Measurements from ENCODE around the gene CLDND1. TPM values are rescaled to one million over a fixed set of nuclear protein-coding genes. Genes with fewer than 3 reads are reported as not detected.

The CLDND1 gene
- total and polyA plus RNA-seq, 2 of the 13 experiments (the other 11 are each of a cell fraction or from before 2014, with no cell fraction given), result 50.8 to 121 TPM

DNA sequence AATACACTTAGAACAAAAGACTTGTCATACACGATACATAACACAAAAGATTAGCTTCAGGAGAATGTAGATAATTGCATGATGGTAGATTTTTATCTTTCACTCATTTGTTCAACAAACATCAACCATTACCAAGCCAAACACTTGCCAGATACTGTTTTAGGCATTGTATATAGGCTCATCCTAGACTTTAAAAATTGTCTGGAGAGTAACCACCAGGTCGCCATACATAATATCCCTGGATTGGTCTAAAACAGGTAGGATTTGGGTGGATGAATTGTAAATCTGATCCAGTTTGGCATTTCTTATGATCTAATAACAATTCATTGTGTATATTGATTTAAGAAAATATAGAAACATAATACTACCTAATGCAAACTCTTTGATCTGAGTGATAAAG is 31.9 kb upstream of the CLDND1 start:
- no peak overlapping the region for H2AFZ ChIP-seq (ENCODE audit: low read length)
- no peak for TF ChIP-seq CBX2 (IDR thresholded peaks at IDR 0.05; ENCODE audit: low read depth, low read length)
- TF ChIP-seq CBX2 (CRISPR knock-in tag; IDR thresholded peaks at IDR 0.05; ENCODE audit: low read depth), result no peak
- no peak for TF ChIP-seq ARNT (IDR thresholded peaks at IDR 0.05)
- no peak for TF ChIP-seq NFRKB (IDR thresholded peaks at IDR 0.05)
- TF ChIP-seq CCDC6 (CRISPR knock-in tag; IDR thresholded peaks at IDR 0.05), result no peak
- TF ChIP-seq ZNF496 (CRISPR knock-in tag; IDR thresholded peaks at IDR 0.05; ENCODE audit: insufficient replicate concordance), result no peak
- TF ChIP-seq SSRP1 (CRISPR knock-in tag; IDR thresholded peaks at IDR 0.05), result no peak
- TF ChIP-seq, protein P1, sequence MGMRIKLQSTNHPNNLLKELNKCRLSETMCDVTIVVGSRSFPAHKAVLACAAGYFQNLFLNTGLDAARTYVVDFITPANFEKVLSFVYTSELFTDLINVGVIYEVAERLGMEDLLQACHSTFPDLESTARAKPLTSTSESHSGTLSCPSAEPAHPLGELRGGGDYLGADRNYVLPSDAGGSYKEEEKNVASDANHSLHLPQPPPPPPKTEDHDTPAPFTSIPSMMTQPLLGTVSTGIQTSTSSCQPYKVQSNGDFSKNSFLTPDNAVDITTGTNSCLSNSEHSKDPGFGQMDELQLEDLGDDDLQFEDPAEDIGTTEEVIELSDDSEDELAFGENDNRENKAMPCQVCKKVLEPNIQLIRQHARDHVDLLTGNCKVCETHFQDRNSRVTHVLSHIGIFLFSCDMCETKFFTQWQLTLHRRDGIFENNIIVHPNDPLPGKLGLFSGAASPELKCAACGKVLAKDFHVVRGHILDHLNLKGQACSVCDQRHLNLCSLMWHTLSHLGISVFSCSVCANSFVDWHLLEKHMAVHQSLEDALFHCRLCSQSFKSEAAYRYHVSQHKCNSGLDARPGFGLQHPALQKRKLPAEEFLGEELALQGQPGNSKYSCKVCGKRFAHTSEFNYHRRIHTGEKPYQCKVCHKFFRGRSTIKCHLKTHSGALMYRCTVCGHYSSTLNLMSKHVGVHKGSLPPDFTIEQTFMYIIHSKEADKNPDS (CRISPR knock-in tag; IDR thresholded peaks at IDR 0.05), result no peak
- TF ChIP-seq, protein P2, sequence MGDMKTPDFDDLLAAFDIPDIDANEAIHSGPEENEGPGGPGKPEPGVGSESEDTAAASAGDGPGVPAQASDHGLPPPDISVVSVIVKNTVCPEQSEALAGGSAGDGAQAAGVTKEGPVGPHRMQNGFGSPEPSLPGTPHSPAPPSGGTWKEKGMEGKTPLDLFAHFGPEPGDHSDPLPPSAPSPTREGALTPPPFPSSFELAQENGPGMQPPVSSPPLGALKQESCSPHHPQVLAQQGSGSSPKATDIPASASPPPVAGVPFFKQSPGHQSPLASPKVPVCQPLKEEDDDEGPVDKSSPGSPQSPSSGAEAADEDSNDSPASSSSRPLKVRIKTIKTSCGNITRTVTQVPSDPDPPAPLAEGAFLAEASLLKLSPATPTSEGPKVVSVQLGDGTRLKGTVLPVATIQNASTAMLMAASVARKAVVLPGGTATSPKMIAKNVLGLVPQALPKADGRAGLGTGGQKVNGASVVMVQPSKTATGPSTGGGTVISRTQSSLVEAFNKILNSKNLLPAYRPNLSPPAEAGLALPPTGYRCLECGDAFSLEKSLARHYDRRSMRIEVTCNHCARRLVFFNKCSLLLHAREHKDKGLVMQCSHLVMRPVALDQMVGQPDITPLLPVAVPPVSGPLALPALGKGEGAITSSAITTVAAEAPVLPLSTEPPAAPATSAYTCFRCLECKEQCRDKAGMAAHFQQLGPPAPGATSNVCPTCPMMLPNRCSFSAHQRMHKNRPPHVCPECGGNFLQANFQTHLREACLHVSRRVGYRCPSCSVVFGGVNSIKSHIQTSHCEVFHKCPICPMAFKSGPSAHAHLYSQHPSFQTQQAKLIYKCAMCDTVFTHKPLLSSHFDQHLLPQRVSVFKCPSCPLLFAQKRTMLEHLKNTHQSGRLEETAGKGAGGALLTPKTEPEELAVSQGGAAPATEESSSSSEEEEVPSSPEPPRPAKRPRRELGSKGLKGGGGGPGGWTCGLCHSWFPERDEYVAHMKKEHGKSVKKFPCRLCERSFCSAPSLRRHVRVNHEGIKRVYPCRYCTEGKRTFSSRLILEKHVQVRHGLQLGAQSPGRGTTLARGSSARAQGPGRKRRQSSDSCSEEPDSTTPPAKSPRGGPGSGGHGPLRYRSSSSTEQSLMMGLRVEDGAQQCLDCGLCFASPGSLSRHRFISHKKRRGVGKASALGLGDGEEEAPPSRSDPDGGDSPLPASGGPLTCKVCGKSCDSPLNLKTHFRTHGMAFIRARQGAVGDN (CRISPR knock-in tag; IDR thresholded peaks at IDR 0.05), result no peak
- no peak for TF ChIP-seq CENPT (CRISPR knock-in tag; IDR thresholded peaks at IDR 0.05; ENCODE audit: low read depth)
- TF ChIP-seq ZNF878 (CRISPR knock-in tag; IDR thresholded peaks at IDR 0.05), result no peak
- no peak for TF ChIP-seq FOSL1 (CRISPR knock-in tag; IDR thresholded peaks at IDR 0.05; ENCODE audit: borderline replicate concordance)
- no peak for TF ChIP-seq TGIF2 (CRISPR knock-in tag; IDR thresholded peaks at IDR 0.05)
- no peak for TF ChIP-seq ZSCAN25 (CRISPR knock-in tag; IDR thresholded peaks at IDR 0.05)
- TF ChIP-seq ZNF570 (CRISPR knock-in tag; IDR thresholded peaks at IDR 0.05; ENCODE audit: borderline replicate concordance), result no peak
- no peak for TF ChIP-seq NR2F2 (IDR thresholded peaks at IDR 0.05; ENCODE audit: borderline replicate concordance, low read depth)
- TF ChIP-seq DMAP1 (CRISPR knock-in tag; IDR thresholded peaks at IDR 0.05), result no peak
- TF ChIP-seq RBM39 (IDR thresholded peaks at IDR 0.05; ENCODE audit: low read depth, low read length, poor library complexity, severe bottlenecking), result no peak
- no peak for TF ChIP-seq ZNF136 (CRISPR knock-in tag; IDR thresholded peaks at IDR 0.05; ENCODE audit: low read depth)
- TF ChIP-seq ZMYM3 (CRISPR knock-in tag; IDR thresholded peaks at IDR 0.05), result no peak
- no peak for TF ChIP-seq MTA1 (CRISPR knock-in tag; IDR thresholded peaks at IDR 0.05; ENCODE audit: borderline replicate concordance)
- H3K9me3 ChIP-seq (ENCODE audit: low read length), result no peaks in the 10 kb centered on the region
- 57% methylated on average over 2 of the region's 2 CpGs for WGBS (ENCODE audit: low lambda C conversion rate)
- no peak overlapping the region for H3K9ac ChIP-seq (ENCODE audit: insufficient read depth, low read depth, low read length)
- no peaks in the 10 kb centered on the region for H3K27me3 ChIP-seq (ENCODE audit: control insufficient read depth in 1 of 2, insufficient read depth in 2 of 2, low read length in 2 of 2)
- no peak for DNase-seq (ENCODE audit: low spot score)
- no peak overlapping the region for H3K27ac ChIP-seq (ENCODE audit: extremely low read length, insufficient read depth, low read length)
- no peak overlapping the region for H3K4me2 ChIP-seq (ENCODE audit: low read depth, low read length)
- intact Hi-C loops (cut with micrococcal nuclease; ENCODE audit: unreplicated experiment), result no loop called here
- CTCF ChIA-PET (ENCODE audit: low intra/inter-chr PET ratio, low total read pairs), result no interaction called here
- no peaks in the 10 kb centered on the region for H3K4me1 ChIP-seq (ENCODE audit: insufficient read depth, low read length)
- FAIRE-seq, result no peak
- in situ Hi-C loops (cut with HindIII; ENCODE audit: extremely low pct_ligation_motif_present, low pct_unique_long_range_greater_than_20kb), result loop anchor here (25.0 kb wide), 1 partner anchor 517 kb away; the partner anchor contains the start of gene GABRR3
- no peaks in the 10 kb centered on the region for H4K20me1 ChIP-seq (ENCODE audit: insufficient read depth, low read length)
- no peak overlapping the region for H3K4me3 ChIP-seq (replicated peaks in 1 of 3; ENCODE audit: insufficient read depth in 1 of 3, low read depth in 2 of 3, low read length in 3 of 3)
- POLR2A ChIA-PET, result no interaction called here
- H3K36me3 ChIP-seq (replicated peaks in 1 of 2; ENCODE audit: control insufficient read depth in 1 of 2, insufficient read depth in 2 of 2, low read length in 2 of 2), result no peaks in the 10 kb centered on the region
- no peak for ATAC-seq
- BruUV-seq (replicated peaks), result no TSS peak
- H3K79me2 ChIP-seq (ENCODE audit: insufficient read depth, low read length), result no peaks in the 10 kb centered on the region

Data from HepG2 (cell line).